Vagina (tissue), 1 donor: Measurements from ENCODE around the gene GDAP2. TPM values are rescaled to one million over a fixed set of nuclear protein-coding genes. Genes with fewer than 3 reads are reported as not detected.

Experiments
- total RNA-seq: library from RNA; depleted of rRNA; stranded (reverse); fragments of >200 nt; gene quantifications from one replicate; pipeline ENCODE4 v1.2.3, GENCODE V29; 2016

Gene GDAP2
- total RNA-seq, 1 donor from 2014 or later = 24.1 TPM

Other genes starting within 250 kb of the GDAP2 start
- 9.3 TPM for gene WDR3, start 118 bp upstream of the GDAP2 start, total RNA-seq